GM04504 (cell line): Measurements from ENCODE around the gene TCF4.

Experiments
- DNase-seq: peaks from one replicate; pipeline ENCODE4 v3.0.0-alpha.2; 2012; ENCODE audit warnings: low read depth

TCF4 gene

GRCh38 chr18:55544014-55544413, 44.0 kb downstream of the TCF4 start:
- no peak for DNase-seq

GRCh38 chr18:55543130-55543704, 44.8 kb downstream of the TCF4 start:
- no peak for DNase-seq

DNA sequence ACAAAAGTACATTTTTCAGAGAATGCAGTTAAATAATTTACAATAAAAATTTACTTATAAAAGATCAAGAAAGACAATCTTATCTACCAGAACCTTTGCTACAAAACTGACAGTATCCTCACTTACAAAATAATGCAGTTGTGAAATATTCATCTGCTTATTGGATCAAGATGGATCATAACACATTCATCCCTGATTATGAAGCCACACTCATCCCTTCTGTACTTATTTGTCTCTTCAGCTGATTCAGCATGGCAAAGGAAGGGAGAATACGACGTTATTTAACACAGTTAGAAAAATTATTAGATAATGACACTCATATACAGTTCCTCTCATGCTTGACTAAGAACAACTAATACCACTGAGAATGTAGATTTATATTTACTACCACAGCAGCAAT, 46.4 kb downstream of the TCF4 start:
- DNase-seq: no peak

DNA sequence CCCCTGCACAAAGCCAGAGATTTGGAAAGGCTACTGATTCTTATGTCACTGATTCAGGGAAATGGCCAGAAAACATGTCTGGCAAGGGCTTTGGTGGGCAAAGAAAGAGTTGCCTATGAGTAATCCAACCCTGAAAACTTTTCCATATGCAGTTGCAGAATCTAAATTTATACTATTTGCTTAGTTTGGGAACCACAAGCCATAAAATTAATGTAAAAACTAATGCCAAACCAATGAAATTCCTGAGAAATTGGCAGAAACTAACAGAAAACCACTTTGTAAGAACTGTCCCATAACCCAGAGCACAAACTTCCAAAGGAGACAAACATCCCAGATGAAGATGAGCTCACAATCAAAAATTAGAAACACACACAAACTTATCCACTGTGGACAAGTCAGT, 48.8 kb downstream of the TCF4 start:
- DNase-seq: peak; percentile 68

DNA sequence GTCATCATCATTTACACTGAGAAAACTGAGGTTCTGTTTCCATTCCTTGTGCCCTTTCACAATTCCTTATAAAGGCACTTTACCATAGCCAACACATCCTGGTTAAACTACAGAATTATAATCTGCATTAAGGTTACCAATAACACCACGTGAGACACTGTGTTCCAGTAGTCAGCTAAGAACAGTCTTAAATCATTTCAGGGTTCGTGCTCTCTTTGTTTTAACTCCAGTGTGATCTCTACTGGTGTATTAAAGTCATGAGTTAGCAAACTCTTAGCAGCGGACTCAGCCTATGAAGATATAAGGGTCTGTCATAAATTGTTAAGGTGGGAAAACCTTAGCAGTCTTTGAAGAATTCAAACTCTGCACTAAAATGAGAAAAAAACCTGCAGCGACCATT, 53.0 kb downstream of the TCF4 start:
- no peak for DNase-seq

GRCh38 chr18:55534547-55534946, 53.4 kb downstream of the TCF4 start:
- no peak for DNase-seq

- DNase-seq: no peak
These were observed 57.8 kb downstream of the TCF4 start for GRCh38 chr18:55530166-55530565.

DNA sequence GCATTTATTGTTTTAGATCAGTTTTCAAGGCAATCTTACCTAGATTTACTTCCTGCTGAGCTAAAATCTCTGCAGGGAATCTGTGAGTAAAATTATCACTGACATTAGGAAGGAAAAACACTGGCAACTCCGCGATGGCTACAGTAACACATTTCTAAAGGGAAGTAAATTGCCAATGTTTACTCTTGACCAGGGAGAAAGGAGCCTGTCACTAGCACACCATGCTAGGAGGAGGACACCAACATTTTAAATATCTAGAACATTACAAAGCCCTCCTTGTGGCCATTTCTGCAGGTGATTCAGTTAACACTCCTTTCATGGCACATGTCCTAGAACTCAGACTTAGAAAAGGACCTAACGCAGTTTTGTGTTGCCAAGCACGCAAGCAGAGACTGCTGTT, 58.4 kb downstream of the TCF4 start:
- no peak for DNase-seq

- no peak for DNase-seq
These were observed 62.1 kb downstream of the TCF4 start for GRCh38 chr18:55525845-55526244.

DNA sequence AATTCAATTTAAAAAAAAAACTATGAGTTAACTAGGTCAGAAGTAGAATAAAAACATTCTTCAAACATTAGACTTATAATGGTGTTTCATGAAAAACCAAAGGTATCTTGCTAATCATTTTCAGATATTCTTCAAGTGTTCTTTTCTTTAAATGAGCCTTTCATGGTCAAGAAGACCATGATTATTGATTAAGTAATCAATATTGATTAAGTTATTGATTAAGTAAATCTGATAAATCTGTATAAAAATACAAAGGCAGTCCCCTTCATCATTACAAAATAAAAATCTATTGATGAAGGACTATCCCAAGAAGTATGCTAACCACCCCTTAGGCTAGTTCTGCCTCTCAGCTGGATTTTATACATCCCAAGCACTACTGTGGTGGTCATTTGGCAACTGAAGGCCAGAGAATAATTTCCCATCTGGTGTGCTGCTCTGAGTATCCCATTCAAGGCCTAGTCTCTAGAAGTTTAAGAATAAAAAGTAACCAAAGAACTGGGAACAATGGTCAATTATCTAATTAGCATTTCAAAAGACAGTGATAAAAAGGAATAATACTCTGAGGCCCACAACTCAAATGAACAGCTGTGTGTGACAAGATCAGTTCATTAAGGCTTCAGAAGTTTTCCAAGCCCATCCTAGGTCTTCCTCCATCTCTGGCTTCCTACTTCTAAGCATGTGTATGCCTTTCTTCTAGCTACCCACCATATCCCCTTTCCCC, 63.5 kb downstream of the TCF4 start:
- no peak for DNase-seq

DNA sequence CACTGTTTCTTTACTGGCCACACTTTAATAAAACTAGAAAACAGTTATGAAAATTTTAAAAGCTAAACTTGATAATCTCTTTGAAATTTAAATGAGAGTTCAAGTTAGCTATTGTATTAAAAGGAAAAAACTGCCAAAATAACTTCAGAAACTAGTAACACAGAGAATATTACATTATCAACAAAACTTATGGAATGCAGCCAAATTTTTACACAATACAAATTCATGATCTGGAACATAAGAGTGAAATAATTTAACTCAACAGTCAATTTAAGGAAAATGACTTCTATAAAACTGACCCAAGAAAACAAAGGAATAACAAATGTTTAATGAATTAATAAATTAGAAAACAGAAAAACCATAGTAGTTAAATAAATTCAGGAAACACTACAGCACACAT, 65.0 kb downstream of the TCF4 start:
- DNase-seq: no peak

- DNase-seq: no peak
These were observed 66.0 kb downstream of the TCF4 start for GRCh38 chr18:55522011-55522410.

GRCh38 chr18:55517055-55517454, 70.9 kb downstream of the TCF4 start:
- no peak for DNase-seq

- DNase-seq: no peak
These were observed 71.9 kb downstream of the TCF4 start for GRCh38 chr18:55515941-55516710.

- DNase-seq: no peak
These were observed 72.8 kb downstream of the TCF4 start for GRCh38 chr18:55515214-55515613.

DNA sequence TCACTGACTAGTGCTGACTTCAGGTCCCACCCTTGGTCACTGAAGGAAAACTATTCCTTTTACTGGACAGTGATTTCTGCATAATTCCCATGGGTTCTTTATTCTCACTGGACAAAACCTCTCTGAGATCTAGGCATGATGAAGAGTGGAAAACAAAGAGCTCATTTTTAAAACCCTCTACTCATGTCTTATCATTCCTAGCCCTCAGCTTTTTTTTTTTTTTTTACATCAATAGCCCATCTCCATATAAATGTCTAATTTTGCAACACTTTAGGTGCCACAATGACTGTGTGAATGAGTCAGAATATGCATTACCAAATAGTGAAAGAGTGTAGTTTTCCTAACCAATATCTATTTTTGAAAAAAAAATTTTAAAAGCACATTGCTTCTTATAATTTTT, 74.8 kb downstream of the TCF4 start:
- no peak for DNase-seq

GRCh38 chr18:55511277-55511676, 76.7 kb downstream of the TCF4 start:
- no peak for DNase-seq

DNA sequence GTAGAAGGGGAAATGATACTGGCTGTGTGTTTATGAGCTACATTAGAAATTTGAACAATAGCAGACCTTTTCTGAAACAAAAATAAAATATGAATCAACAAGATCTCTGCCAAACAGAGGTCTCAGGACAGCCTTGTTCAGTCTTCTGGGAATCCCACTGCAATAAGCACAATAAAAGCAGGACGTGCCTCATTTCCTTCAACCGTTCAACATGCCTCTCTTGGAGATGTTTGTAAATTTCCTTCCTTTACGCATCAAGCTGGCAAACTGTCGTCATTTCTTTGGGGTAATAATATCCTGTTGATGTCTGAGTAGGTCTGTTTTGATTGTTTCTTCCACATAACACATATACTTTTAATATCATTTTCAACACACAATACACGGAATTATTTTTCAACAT, 77.2 kb downstream of the TCF4 start:
- DNase-seq: peak; percentile 49

DNA sequence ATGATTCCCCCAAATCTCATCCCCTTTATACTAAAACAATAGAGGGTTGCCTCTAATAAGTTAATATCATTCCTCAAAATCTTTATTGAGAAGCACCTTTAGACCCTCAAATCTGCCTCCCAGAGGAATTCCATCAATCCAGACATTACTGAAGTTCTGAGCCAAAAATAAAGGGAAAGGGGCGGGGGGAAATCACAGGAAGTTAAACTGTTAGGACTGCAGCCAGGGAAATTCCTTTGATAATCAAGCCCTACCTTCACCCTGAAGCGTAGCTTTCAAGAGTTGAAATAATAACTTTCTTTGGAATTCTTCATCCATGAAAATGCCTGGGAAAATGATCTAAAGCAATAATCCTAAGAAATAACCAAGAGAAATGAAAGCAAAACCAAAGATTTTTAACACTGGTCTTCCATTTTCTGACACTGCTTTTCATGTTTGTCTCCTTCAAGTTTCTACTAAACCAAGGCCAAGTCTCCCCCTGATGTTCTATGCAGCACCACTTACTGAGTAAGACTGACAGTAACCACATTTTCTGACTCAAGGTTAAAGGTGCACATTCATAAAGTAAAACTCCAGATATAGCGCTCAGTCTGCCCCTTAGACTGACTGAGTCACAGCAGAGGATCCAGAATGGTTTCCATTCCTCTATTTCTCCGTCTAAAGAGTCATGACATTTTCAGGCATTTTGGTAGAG, 78.2 kb downstream of the TCF4 start:
- DNase-seq: peak; percentile 37

DNA sequence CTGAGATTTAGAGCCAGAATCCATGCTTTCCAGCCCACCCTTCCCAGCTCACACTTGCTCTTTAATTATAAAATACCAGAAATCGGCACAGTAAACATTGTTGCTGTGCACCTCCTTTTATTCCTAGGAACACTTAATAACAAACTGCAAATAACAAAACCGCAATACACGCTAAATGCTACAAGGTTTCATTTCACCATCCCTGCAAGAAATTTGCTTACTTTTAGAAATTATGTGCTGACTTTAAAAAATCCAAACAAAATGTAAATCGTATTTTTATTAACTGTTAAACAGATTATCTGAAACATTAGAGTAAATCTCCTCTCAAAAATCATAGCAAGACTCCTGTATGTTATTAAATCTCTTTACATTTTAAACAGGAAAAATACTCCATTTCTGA, 79.3 kb downstream of the TCF4 start:
- DNase-seq: no peak

GRCh38 chr18:55506074-55506473, 81.9 kb downstream of the TCF4 start:
- DNase-seq: no peak

DNA sequence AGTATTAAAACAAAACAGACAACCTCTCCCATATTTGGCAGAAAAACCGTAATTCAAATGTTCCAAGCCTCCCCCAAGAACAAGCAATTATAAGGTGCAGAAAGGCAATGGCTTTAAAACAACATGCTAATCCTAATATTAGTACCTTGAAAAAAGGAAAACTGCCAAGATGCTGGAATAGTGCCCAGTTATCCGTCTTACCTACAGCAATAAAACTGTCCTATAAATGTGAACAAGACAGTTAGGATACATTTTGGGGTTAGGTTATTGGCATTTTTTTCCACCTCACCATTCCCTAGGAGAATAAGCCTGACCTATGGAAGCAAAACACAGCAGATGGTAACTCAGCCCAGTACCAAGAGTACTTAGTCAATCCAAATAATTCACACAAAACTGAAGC, 83.2 kb downstream of the TCF4 start:
- DNase-seq: no peak
